Mesendoderm (in vitro differentiated cells): ENCODE data around the gene SMARCD3.
A peak's percentile ranks its signal among the peaks of the same experiment; 100 is the strongest.

Experiments
- DNase-seq: peaks from one replicate; pipeline ENCODE4 v3.0.0; 2013
- H2AK5ac ChIP-seq: 2 replicates; pipeline ENCODE4 v1.6.1; 2013; ENCODE audit warnings: low read length, inconsistent platforms
- H2BK120ac ChIP-seq: 2 replicates; pipeline ENCODE4 v1.6.1; 2013; ENCODE audit warnings: low read depth, mild to moderate bottlenecking, low read length, moderate library complexity, mixed read lengths
- H2BK15ac ChIP-seq: replicated peaks from 2 replicates; pipeline ENCODE4 v1.6.1; 2013; ENCODE audit warnings: low read depth, mild to moderate bottlenecking, moderate library complexity
- H2BK5ac ChIP-seq: 2 replicates; pipeline ENCODE4 v1.6.1; 2013; ENCODE audit warnings: low read length, inconsistent platforms
- H3K18ac ChIP-seq: 2 replicates; pipeline ENCODE4 v1.6.1; 2013; ENCODE audit warnings: mild to moderate bottlenecking, low read length, mixed read lengths
- H3K23ac ChIP-seq: one replicate; pipeline ENCODE4 v1.6.1; 2013; ENCODE audit warnings: low read length
- H3K27ac ChIP-seq: 2 replicates; pipeline ENCODE4 v1.5.1; 2013; ENCODE audit warnings: low read depth, mild to moderate bottlenecking, inconsistent platforms, low read length, moderate library complexity
- H3K27me3 ChIP-seq: 2 replicates; pipeline ENCODE4 v1.6.1; 2013; ENCODE audit warnings: low read length, control low read depth, mild to moderate bottlenecking, inconsistent platforms; ENCODE audit not compliant: insufficient read depth, poor library complexity
- H3K36me3 ChIP-seq: 2 replicates; pipeline ENCODE4 v1.6.1; 2013; ENCODE audit warnings: low read length, inconsistent platforms; ENCODE audit not compliant: control insufficient read depth, insufficient read depth
- H3K4ac ChIP-seq: one replicate; pipeline ENCODE4 v1.6.1; 2013; ENCODE audit warnings: low read depth, mild to moderate bottlenecking, low read length, moderate library complexity
- H3K4me1 ChIP-seq: 2 replicates; pipeline ENCODE4 v1.6.1; 2013; ENCODE audit warnings: low read depth, low read length, inconsistent platforms; ENCODE audit not compliant: control insufficient read depth
- H3K4me2 ChIP-seq: 2 replicates; pipeline ENCODE4 v1.6.1; 2013; ENCODE audit warnings: low read length
- H3K4me3 ChIP-seq: 2 replicates; pipeline ENCODE4 v1.5.1; 2013; ENCODE audit warnings: mild to moderate bottlenecking, low read length
- H3K56ac ChIP-seq: one replicate; pipeline ENCODE4 v1.6.1; 2013; ENCODE audit warnings: low read length
- H3K79me1 ChIP-seq: 2 replicates; pipeline ENCODE4 v1.6.1; 2013; ENCODE audit warnings: low read length, inconsistent platforms
- H3K79me2 ChIP-seq: 2 replicates; pipeline ENCODE4 v1.6.1; 2013; ENCODE audit warnings: mild to moderate bottlenecking, low read length; ENCODE audit not compliant: control insufficient read depth, insufficient read depth
- H3K9ac ChIP-seq: 2 replicates; pipeline ENCODE4 v1.6.1; 2013; ENCODE audit warnings: low read length, inconsistent platforms
- H4K5ac ChIP-seq: one replicate; pipeline ENCODE4 v1.6.1; 2013; ENCODE audit warnings: low read length
- H4K8ac ChIP-seq: one replicate; pipeline ENCODE4 v1.6.1; 2013; ENCODE audit warnings: low read depth, mild to moderate bottlenecking, control low read depth, low read length, moderate library complexity
- WGBS: extraction: QIAGEN DNeasy Blood & Tissue Kit; methylation state at CpG from one replicate; pipeline ENCODE4 v1.1.7; 2013; ENCODE audit warnings: low lambda C conversion rate, missing lambda C conversion rate; ENCODE audit not compliant: insufficient coverage; ENCODE audit errors: extremely low coverage; 5-methylcytosine and 5-hydroxymethylcytosine counted together

SMARCD3 gene

GRCh38 chr7:151223728-151224127, 24.8 kb downstream of the SMARCD3 start:
- H3K27me3 ChIP-seq, result no peaks in the 10 kb centered on the region
- peaks cover 20% of the 10 kb centered on the region for H3K36me3 ChIP-seq
- no peak overlapping the region for H3K18ac ChIP-seq
- peak; percentile 18 for DNase-seq
- H3K4me3 ChIP-seq, result no peak overlapping the region
- H3K79me1 ChIP-seq, result peaks cover 11% of the 10 kb centered on the region
- no peak overlapping the region for H3K27ac ChIP-seq
- WGBS, result no CpG with 5 or more reads among the region's 14 CpGs
- H3K4me1 ChIP-seq, result peaks cover 6% of the 10 kb centered on the region
- no peak overlapping the region for H3K56ac ChIP-seq
- H3K4ac ChIP-seq, result no peak overlapping the region
- no peak overlapping the region for H3K4me2 ChIP-seq
- no peak overlapping the region for H2AK5ac ChIP-seq
- H3K79me2 ChIP-seq, result peaks cover 15% of the 10 kb centered on the region
- no peak overlapping the region for H2BK15ac ChIP-seq
- H4K8ac ChIP-seq, result no peak overlapping the region
- H2BK5ac ChIP-seq, result no peak overlapping the region
- H4K5ac ChIP-seq, result no peak overlapping the region
- H3K23ac ChIP-seq, result no peak overlapping the region
- H2BK120ac ChIP-seq, result no peak overlapping the region
- no peak overlapping the region for H3K9ac ChIP-seq

GRCh38 chr7:151218170-151218569, 30.3 kb downstream of the SMARCD3 start:
- Histone ChIP-seq H4K8ac (no peak overlapping the region), H3K79me1 (no peaks in the 10 kb centered on the region), H3K56ac (no peak overlapping the region), H3K36me3 (peaks cover 30% of the 10 kb centered on the region), H3K18ac (no peak overlapping the region), H2AK5ac (no peak overlapping the region), H3K27ac (no peak overlapping the region), H2BK15ac (no peak overlapping the region), H2BK5ac (no peak overlapping the region), H3K4me2 (no peak overlapping the region), H2BK120ac (no peak overlapping the region), H3K4ac (no peak overlapping the region), H3K23ac (no peak overlapping the region), H4K5ac (no peak overlapping the region), H3K27me3 (no peaks in the 10 kb centered on the region), H3K79me2 (no peaks in the 10 kb centered on the region), H3K4me1 (no peaks in the 10 kb centered on the region), H3K4me3 (no peak overlapping the region), H3K9ac (no peak overlapping the region)
- WGBS, result no CpG with 5 or more reads among the region's 9 CpGs
- DNase-seq, result no peak

- Histone ChIP-seq H3K4me1 (peaks cover 2% of the 10 kb centered on the region), H3K79me1 (no peaks in the 10 kb centered on the region), H3K9ac (no peak overlapping the region), H2BK5ac (no peak overlapping the region), H3K18ac (no peak overlapping the region), H2BK120ac (no peak overlapping the region), H3K4ac (no peak overlapping the region), H3K27me3 (no peaks in the 10 kb centered on the region), H2BK15ac (no peak overlapping the region), H3K23ac (no peak overlapping the region), H2AK5ac (no peak overlapping the region), H4K5ac (no peak overlapping the region), H3K56ac (no peak overlapping the region), H3K36me3 (peaks cover 24% of the 10 kb centered on the region), H3K4me3 (no peak overlapping the region), H3K27ac (no peak overlapping the region), H3K4me2 (no peak overlapping the region), H3K79me2 (no peaks in the 10 kb centered on the region), H4K8ac (no peak overlapping the region)
- WGBS, result no CpG with 5 or more reads among the region's 5 CpGs
- DNase-seq, result no peak
Observed at GRCh38 chr7:151215396-151215795, 33.1 kb downstream of the SMARCD3 start.

- Histone ChIP-seq H3K4me1 (peaks cover 2% of the 10 kb centered on the region), H3K56ac (no peak overlapping the region), H3K79me1 (no peaks in the 10 kb centered on the region), H2AK5ac (no peak overlapping the region), H4K5ac (no peak overlapping the region), H3K23ac (no peak overlapping the region), H3K18ac (no peak overlapping the region), H4K8ac (no peak overlapping the region), H3K9ac (no peak overlapping the region), H2BK120ac (no peak overlapping the region), H3K4me3 (no peak overlapping the region), H3K27me3 (no peaks in the 10 kb centered on the region), H3K36me3 (peaks cover 18% of the 10 kb centered on the region), H3K79me2 (no peaks in the 10 kb centered on the region), H2BK15ac (no peak overlapping the region), H3K27ac (no peak overlapping the region), H3K4me2 (no peak overlapping the region), H2BK5ac (no peak overlapping the region), H3K4ac (no peak overlapping the region)
- WGBS, result no CpG with 5 or more reads among the region's 3 CpGs
- DNase-seq, result no peak
Observed at GRCh38 chr7:151213826-151214225, 34.7 kb downstream of the SMARCD3 start.

GRCh38 chr7:151212626-151213025, 35.9 kb downstream of the SMARCD3 start:
- no peak overlapping the region for H2BK15ac ChIP-seq
- H4K5ac ChIP-seq, result no peak overlapping the region
- no peak overlapping the region for H3K4ac ChIP-seq
- no peak for DNase-seq
- H3K27ac ChIP-seq, result no peak overlapping the region
- H3K18ac ChIP-seq, result no peak overlapping the region
- H3K4me3 ChIP-seq, result no peak overlapping the region
- no peak overlapping the region for H2BK5ac ChIP-seq
- no peak overlapping the region for H3K23ac ChIP-seq
- peaks cover 2% of the 10 kb centered on the region for H3K4me1 ChIP-seq
- H3K27me3 ChIP-seq, result no peaks in the 10 kb centered on the region
- WGBS, result no CpG with 5 or more reads among the region's 5 CpGs
- H4K8ac ChIP-seq, result no peak overlapping the region
- H3K56ac ChIP-seq, result no peak overlapping the region
- no peaks in the 10 kb centered on the region for H3K79me2 ChIP-seq
- H3K4me2 ChIP-seq, result no peak overlapping the region
- H3K9ac ChIP-seq, result no peak overlapping the region
- no peak overlapping the region for H2AK5ac ChIP-seq
- H3K79me1 ChIP-seq, result no peaks in the 10 kb centered on the region
- H2BK120ac ChIP-seq, result no peak overlapping the region
- H3K36me3 ChIP-seq, result peaks cover 17% of the 10 kb centered on the region

GRCh38 chr7:151211155-151211772, 37.2 kb downstream of the SMARCD3 start:
- Histone ChIP-seq H2AK5ac (no peak overlapping the region), H2BK120ac (no peak overlapping the region), H3K9ac (no peak overlapping the region), H3K18ac (no peak overlapping the region), H3K79me2 (no peaks in the 10 kb centered on the region), H2BK5ac (no peak overlapping the region), H3K36me3 (peaks cover 14% of the 10 kb centered on the region), H3K27ac (no peak overlapping the region), H3K4me1 (peaks cover 2% of the 10 kb centered on the region), H3K27me3 (no peaks in the 10 kb centered on the region), H3K23ac (no peak overlapping the region), H3K4me3 (no peak overlapping the region), H4K8ac (no peak overlapping the region), H3K4ac (no peak overlapping the region), H3K56ac (no peak overlapping the region), H2BK15ac (no peak overlapping the region), H3K79me1 (no peaks in the 10 kb centered on the region), H3K4me2 (no peak overlapping the region), H4K5ac (no peak overlapping the region)
- WGBS, result no CpG with 5 or more reads among the region's 3 CpGs
- no peak for DNase-seq
